H1 (cell line): Measurements from ENCODE around the gene FAM83G. TPM values are rescaled to one million over a fixed set of nuclear protein-coding genes. Genes with fewer than 3 reads are reported as not detected.

Source experiments
- CTCF ChIA-PET: fragments of 300-600 bp; sonication (Branson Sonifier 250); formaldehyde crosslinking; loops from one replicate; lab custom pipeline; 2021; ENCODE audit not compliant: partially characterized antibody; lab: Charles Lee
- POLR2A ChIA-PET: fragments of 300-600 bp; sonication (Branson Sonifier 250); formaldehyde crosslinking; loops from one replicate; lab custom pipeline; 2021; ENCODE audit warnings: inconsistent platforms; ENCODE audit not compliant: partially characterized antibody; lab: Charles Lee
- DNase-seq, 2 experiments: peaks; one replicate each; pipeline versions ENCODE4 v3.0.0 to v3.0.0-alpha.2; 2010 to 2022; ENCODE audit warnings: low spot score in 2 of 2, low read depth in 1 of 2, mixed read lengths in 1 of 2
- FAIRE-seq: peaks from 2 replicates; lab custom pipeline; 2011; peaks lifted over from hg19 to GRCh38; lab: Jason Lieb, UNC
- H2AFZ ChIP-seq: 2 replicates; pipeline ENCODE4 v1.8.1; 2012; ENCODE audit warnings: low read length, inconsistent platforms
- H2AK5ac ChIP-seq: 2 replicates; pipeline ENCODE4 v1.6.1; 2013; ENCODE audit warnings: low read depth, low read length
- H2BK120ac ChIP-seq: replicated peaks from 2 replicates; pipeline ENCODE3; 2013; ENCODE audit warnings: low read depth, low read length, inconsistent platforms
- H2BK12ac ChIP-seq: 2 replicates; pipeline ENCODE4 v1.6.1; 2013; ENCODE audit warnings: low read depth, low read length
- H2BK15ac ChIP-seq: 2 replicates; pipeline ENCODE4 v1.6.1; 2013; ENCODE audit warnings: low read length
- H2BK20ac ChIP-seq: 2 replicates; pipeline ENCODE4 v1.6.1; 2013; ENCODE audit warnings: low read length
- H2BK5ac ChIP-seq: 2 replicates; pipeline ENCODE4 v1.6.1; 2013; ENCODE audit warnings: low read depth, low read length
- H3K14ac ChIP-seq: 2 replicates; pipeline ENCODE4 v1.6.1; 2013; ENCODE audit warnings: inconsistent platforms; ENCODE audit not compliant: insufficient read length
- H3K18ac ChIP-seq: 2 replicates; pipeline ENCODE4 v1.6.1; 2013; ENCODE audit warnings: low read length; ENCODE audit errors: extremely low read depth
- H3K23ac ChIP-seq: 2 replicates; pipeline ENCODE4 v1.6.1; 2013; ENCODE audit warnings: inconsistent platforms; ENCODE audit not compliant: insufficient read length
- H3K23me2 ChIP-seq: 2 replicates; pipeline ENCODE4 v1.6.1; 2013; ENCODE audit warnings: low read depth, low read length
- H3K27ac ChIP-seq: 2 replicates; pipeline ENCODE4 v1.6.1; 2011; ENCODE audit warnings: low read depth, low read length, inconsistent platforms
- H3K27me3 ChIP-seq, 4 experiments: replicated peaks in 1 of 4; 1 replicate in 1 of 4; 2 replicates in 3 of 4; pipeline versions ENCODE4 v1.6.1 to v1.8.1; 2011 to 2013; ENCODE audit warnings: low read length in 3 of 4, mild to moderate bottlenecking in 3 of 4, inconsistent platforms in 2 of 4, mixed read lengths in 2 of 4, moderate library complexity in 1 of 4; ENCODE audit not compliant: control insufficient read depth in 3 of 4, insufficient read depth in 3 of 4; ENCODE audit errors: extremely low read depth in 1 of 4
- H3K36me3 ChIP-seq, 4 experiments: 2 replicates each; pipeline versions ENCODE4 v1.6.1 to v1.8.1; 2011 to 2013; ENCODE audit warnings: mild to moderate bottlenecking in 4 of 4, low read length in 3 of 4, moderate library complexity in 2 of 4, control low read depth in 1 of 4, inconsistent platforms in 1 of 4; ENCODE audit not compliant: insufficient read depth in 4 of 4, control insufficient read depth in 2 of 4
- H3K4ac ChIP-seq: replicated peaks from 2 replicates; pipeline ENCODE3; 2013; ENCODE audit warnings: low read length, low read depth, mixed read lengths, inconsistent platforms; ENCODE audit not compliant: insufficient read length
- H3K4me1 ChIP-seq, 4 experiments: replicated peaks in 1 of 4; 1 replicate in 1 of 4; 2 replicates in 3 of 4; pipeline versions ENCODE4 v1.6.1 to v1.8.1; 2011 to 2013; ENCODE audit warnings: low read length in 3 of 4, inconsistent platforms in 2 of 4, mixed read lengths in 1 of 4; ENCODE audit not compliant: insufficient read depth in 4 of 4, control insufficient read depth in 3 of 4
- H3K4me2 ChIP-seq, 2 experiments: 2 replicates each; pipeline versions ENCODE4 v1.6.1 to v1.8.1; 2011 to 2013; ENCODE audit warnings: low read depth in 2 of 2, low read length in 2 of 2, control low read depth in 1 of 2, inconsistent platforms in 1 of 2, mild to moderate bottlenecking in 1 of 2; ENCODE audit not compliant: insufficient read depth in 1 of 2
- H3K4me3 ChIP-seq, 4 experiments: fragments of 200-600, 300-600 bp in 1 of 4; sonication (generic), shearing (Covaris generic), sonication (Bioruptor Twin) in 1 of 4; 2 replicates each; pipeline versions ENCODE4 v1.5.1 to v1.8.1; 2011 to 2016; ENCODE audit warnings: low read length in 4 of 4, low read depth in 3 of 4, control low read depth in 2 of 4, inconsistent platforms in 2 of 4, mild to moderate bottlenecking in 2 of 4, mixed read lengths in 1 of 4, moderate library complexity in 1 of 4; ENCODE audit not compliant: insufficient read depth in 2 of 4; ENCODE audit errors: extremely low read depth in 1 of 4
- H3K56ac ChIP-seq: replicated peaks from 2 replicates; pipeline ENCODE3; 2013; ENCODE audit warnings: low read depth, mild to moderate bottlenecking, mixed read lengths, low read length, inconsistent platforms; ENCODE audit not compliant: insufficient read length
- H3K79me1 ChIP-seq: 2 replicates; pipeline ENCODE4 v1.6.1; 2013; ENCODE audit warnings: low read depth, low read length, control low read depth
- H3K79me2 ChIP-seq, 2 experiments: 2 replicates each; pipeline versions ENCODE4 v1.6.1 to v1.8.1; 2012 to 2013; ENCODE audit warnings: low read length in 2 of 2, mild to moderate bottlenecking in 2 of 2, inconsistent platforms in 1 of 2; ENCODE audit not compliant: insufficient read depth in 2 of 2, control insufficient read depth in 1 of 2
- H3K9ac ChIP-seq, 4 experiments: replicated peaks in 1 of 4; 1 replicate in 1 of 4; 2 replicates in 3 of 4; pipeline versions ENCODE4 v1.6.1 to v1.8.1; 2011 to 2013; ENCODE audit warnings: low read depth in 3 of 4, low read length in 3 of 4, control low read depth in 2 of 4, mild to moderate bottlenecking in 2 of 4, moderate library complexity in 2 of 4, inconsistent platforms in 1 of 4; ENCODE audit errors: extremely low read depth in 1 of 4
- H3K9me3 ChIP-seq, 2 experiments: 2 replicates each; pipeline versions ENCODE4 v1.6.1 to v1.8.1; 2012 to 2013; ENCODE audit warnings: mild to moderate bottlenecking in 2 of 2, moderate library complexity in 2 of 2, control low read depth in 1 of 2, inconsistent platforms in 1 of 2, low read depth in 1 of 2, low read length in 1 of 2, mixed read lengths in 1 of 2; ENCODE audit not compliant: insufficient read depth in 2 of 2
- H4K20me1 ChIP-seq, 2 experiments: replicated peaks in 1 of 2; 2 replicates each; pipeline versions ENCODE3 to v1.8.1; 2011 to 2013; ENCODE audit warnings: inconsistent platforms in 2 of 2, low read length in 2 of 2, mild to moderate bottlenecking in 1 of 2; ENCODE audit not compliant: insufficient read depth in 2 of 2, control insufficient read depth in 1 of 2
- H4K5ac ChIP-seq: 2 replicates; pipeline ENCODE4 v1.6.1; 2013; ENCODE audit warnings: low read length, low read depth, mixed read lengths, inconsistent platforms; ENCODE audit not compliant: insufficient read length
- H4K8ac ChIP-seq: 2 replicates; pipeline ENCODE4 v1.8.0; 2013; ENCODE audit warnings: mild to moderate bottlenecking, moderate library complexity, low read length, inconsistent platforms; ENCODE audit not compliant: insufficient read depth; ENCODE audit errors: extremely low read depth
- H4K91ac ChIP-seq: replicated peaks from 2 replicates; pipeline ENCODE3; 2013; ENCODE audit warnings: low read length, mixed read lengths, inconsistent platforms; ENCODE audit not compliant: insufficient read length
- POLR2A ChIP-seq, 2 experiments: IDR thresholded peaks; 1 replicate in 1 of 2; 2 replicates in 1 of 2; pipeline ENCODE4 v1.6.1; 2011; ENCODE audit warnings: low read depth in 2 of 2, low read length in 2 of 2, mild to moderate bottlenecking in 2 of 2; ENCODE audit errors: control extremely low read depth in 1 of 2
- POU5F1 ChIP-seq: IDR thresholded peaks from 2 replicates; pipeline ENCODE4 v1.6.1; 2011; ENCODE audit warnings: low read depth, mild to moderate bottlenecking, low read length, moderate library complexity
- WGBS, 2 experiments: shearing (Covaris generic) in 1 of 2; methylation state at CpG; one replicate each; pipeline versions ENCODE4 v1.1.6 to v1.1.7; 2013 to 2015; ENCODE audit warnings: low lambda C conversion rate in 2 of 2, mixed read lengths in 2 of 2, inconsistent platforms in 1 of 2, low coverage in 1 of 2, missing lambda C conversion rate in 1 of 2; ENCODE audit not compliant: insufficient replicate concordance in 2 of 2, insufficient coverage in 1 of 2, insufficient read length in 1 of 2; ENCODE audit errors: extremely low coverage in 1 of 2, missing lambda C conversion rate in 1 of 2; 5-methylcytosine and 5-hydroxymethylcytosine counted together
- polyA plus RNA-seq, 7 experiments: library from polyadenylated mRNA; depleted of rRNA in 3 of 7; stranded (reverse) in 5 of 7; unstranded in 2 of 7; fragments of >200 nt in 5 of 7; fragments of 200-250 nt in 2 of 7; gene quantifications; 1 replicate in 5 of 7; 2 replicates in 1 of 7; 4 replicates in 1 of 7; pipeline versions ENCODE4 v1.2.1 to v1.2.3, GENCODE V29; 2011 to 2013; ENCODE audit warnings: missing spikeins in 2 of 7, mixed read lengths in 2 of 7
- total RNA-seq: library from RNA; stranded (reverse); fragmentation: NEBNext Ultra II Directional; extraction: Animal tissue kit (Norgen Biotek cat#: 25700); gene quantifications from 2 replicates; pipeline ENCODE4 v1.2.1, GENCODE V29; 2021

FAM83G gene
- total and polyA plus RNA-seq, 2 of the 8 experiments (the other 6 are each of a cell fraction or from before 2014, with no cell fraction given): 15.4 to 29.0 TPM

DNA sequence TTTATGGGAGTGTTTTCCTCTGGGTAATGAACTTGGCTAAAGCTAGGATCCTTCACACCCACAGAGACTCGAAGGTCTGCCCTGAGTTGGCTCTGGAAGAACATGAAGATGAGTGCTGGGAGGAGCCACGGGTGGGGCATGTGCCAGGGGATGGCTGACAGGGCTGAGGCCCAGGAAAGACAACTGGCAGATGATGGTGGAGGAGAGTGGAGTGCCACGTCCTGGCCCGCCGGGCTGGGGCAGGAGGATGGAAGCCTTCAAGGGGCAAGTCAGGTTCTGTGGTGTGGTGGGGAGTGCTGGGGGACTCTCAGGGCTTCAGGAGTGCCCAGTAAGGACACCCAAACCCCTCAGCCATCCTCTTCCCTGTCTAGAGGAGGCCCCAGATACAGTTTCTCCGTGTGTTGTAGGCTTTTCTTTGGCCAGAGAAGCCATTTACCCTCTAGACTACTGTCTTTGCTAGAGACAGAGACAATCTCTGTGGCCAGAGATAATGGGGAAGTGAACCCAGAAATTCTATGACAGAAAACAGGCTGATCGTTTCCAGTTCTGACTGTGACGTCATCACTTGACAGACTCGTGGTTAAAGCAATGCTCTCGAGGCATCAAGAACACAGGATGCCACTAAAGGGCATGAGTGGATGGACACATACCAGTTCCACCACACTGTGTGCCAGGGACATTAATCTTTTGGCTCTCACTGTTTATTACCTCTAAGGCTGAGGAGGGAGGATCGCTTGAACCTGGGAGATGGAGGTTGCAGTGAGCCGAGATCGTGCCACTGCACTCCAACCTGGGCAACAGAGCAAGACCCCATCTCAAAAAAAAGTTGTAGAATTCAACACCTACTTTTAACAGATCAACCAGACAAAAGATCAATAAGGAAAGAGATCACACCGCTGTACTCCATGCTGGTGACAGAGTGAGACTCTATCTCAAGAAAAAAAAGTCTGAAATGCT, 71.2 kb downstream of the FAM83G start:
- H3K23me2 ChIP-seq: no peaks in the 10 kb centered on the region
- no peak overlapping the region for H3K4me3 ChIP-seq
- no peak overlapping the region for H3K23ac ChIP-seq
- H4K20me1 ChIP-seq: no peaks in the 10 kb centered on the region
- no peaks in the 10 kb centered on the region for H3K27me3 ChIP-seq
- H2BK12ac ChIP-seq: no peak overlapping the region
- H3K27ac ChIP-seq: no peak overlapping the region
- no peak overlapping the region for H2AK5ac ChIP-seq
- no peak overlapping the region for H3K4ac ChIP-seq
- no peaks in the 10 kb centered on the region for H3K79me2 ChIP-seq
- no peak overlapping the region for H3K4me2 ChIP-seq
- H3K56ac ChIP-seq: no peak overlapping the region
- no peak overlapping the region for H2AFZ ChIP-seq
- TF ChIP-seq POLR2A (IDR thresholded peaks at IDR 0.05; ENCODE audit: control extremely low read depth in 1 of 2, low read depth in 2 of 2, low read length in 2 of 2): peak in 1 of 2 experiments; percentile 38; a peak in 1 of 3 replicates
- no peak for TF ChIP-seq POU5F1
- 90% methylated on average over 14 of the region's 14 CpGs; no CpG with 5 or more reads in 1 of the 2 experiments for WGBS, 2 experiments
- H3K4me1 ChIP-seq: no peaks in the 10 kb centered on the region
- no peak overlapping the region for H4K8ac ChIP-seq
- no peak for DNase-seq
- no peak overlapping the region for H2BK15ac ChIP-seq
- CTCF ChIA-PET: interaction anchor here (0.6 to 1.2 kb wide), 3 partner anchors 26 to 60 kb away, joined by 3 read pairs; no protein-coding TSS in a partner anchor
- no peak overlapping the region for H2BK20ac ChIP-seq
- no peak overlapping the region for H3K14ac ChIP-seq
- H3K9ac ChIP-seq: no peak overlapping the region
- no peaks in the 10 kb centered on the region for H3K79me1 ChIP-seq
- peaks cover 3 to 20% (median 13%) of the 10 kb centered on the region in 4 experiments; a peak in 5 of 8 replicates for H3K36me3 ChIP-seq
- H2BK120ac ChIP-seq: no peak overlapping the region
- H4K5ac ChIP-seq: no peak overlapping the region
- no peak for FAIRE-seq
- no peak overlapping the region for H4K91ac ChIP-seq
- POLR2A ChIA-PET: interaction anchor here (1.0 to 1.4 kb wide), 4 partner anchors 9 to 75 kb away, joined by 3 to 4 read pairs (median 3); no protein-coding TSS in a partner anchor
- no peak overlapping the region for H3K18ac ChIP-seq
- no peak overlapping the region for H2BK5ac ChIP-seq
- no peaks in the 10 kb centered on the region for H3K9me3 ChIP-seq
